K562 (cell line): Measurements from ENCODE around the gene CEBPZ. TPM values are rescaled to one million over a fixed set of nuclear protein-coding genes. Genes with fewer than 3 reads are reported as not detected.
"Not testable (repeated sequence)": the region's sequence is repeated elsewhere in the genome, so short reads cannot be mapped to it uniquely, and the experiment has no call there.

ENCODE experiments used
- ATAC-seq: fragments of 200-7000 bp; cut with Tn5 transposase; 3 replicates; pipeline ENCODE4 v1.9.1; 2020; ENCODE audit warnings: moderate library complexity
- BruUV-seq: library from RNA; stranded (reverse); fragments of 400-500 nt; replicated peaks from 2 replicates; lab custom pipeline; 2021; lab: Mats Ljungman, UMichigan
- CTCF ChIA-PET: fragments of 300-600 bp; formaldehyde crosslinking; extraction: SDS; loops from one replicate; lab custom pipeline; 2021; ENCODE audit warnings: low intra/inter-chr PET ratio; lab: Yijun Ruan, JAX
- POLR2A ChIA-PET: fragments of 300-600, 350-650 bp; sonication (Branson Sonifier 250); formaldehyde crosslinking; extraction: SDS; loops from one replicate; lab custom pipeline; 2021; ENCODE audit warnings: antibody characterized with exemption, inconsistent platforms; lab: Yijun Ruan, JAX
- DNase-seq, 4 experiments: peaks; one replicate each; pipeline versions ENCODE4 v3.0.0 to v3.0.0-alpha.2; 2011 to 2018; ENCODE audit warnings: low spot score in 3 of 4, mixed read lengths in 3 of 4; ENCODE audit errors: extremely low read depth in 1 of 4
- FAIRE-seq: peaks from 2 replicates; lab custom pipeline; 2011; peaks lifted over from hg19 to GRCh38; lab: Jason Lieb, UNC
- H2AFZ ChIP-seq: 2 replicates; pipeline ENCODE4 v1.6.0; 2011; ENCODE audit warnings: low read depth, low read length, control low read depth, inconsistent platforms
- H3K27ac ChIP-seq: fragments of 200-600 bp; 3 replicates; pipeline ENCODE4 v1.8.0; 2011; ENCODE audit warnings: low read depth, mild to moderate bottlenecking, control low read depth, inconsistent platforms, low read length, moderate library complexity, mixed read lengths; ENCODE audit errors: extremely low read depth
- H3K27me3 ChIP-seq, 2 experiments: fragments of 300-600 bp in 1 of 2; 2 replicates in 1 of 2; 3 replicates in 1 of 2; pipeline versions ENCODE4 v1.6.0 to v1.8.0; 2011; ENCODE audit warnings: inconsistent platforms in 2 of 2, low read length in 2 of 2, mild to moderate bottlenecking in 1 of 2, mixed read lengths in 1 of 2, moderate library complexity in 1 of 2; ENCODE audit not compliant: control insufficient read depth in 2 of 2, insufficient read depth in 2 of 2
- H3K36me3 ChIP-seq: fragments of 300-600 bp; 3 replicates; pipeline ENCODE4 v1.8.0; 2011; ENCODE audit warnings: mild to moderate bottlenecking, low read length, inconsistent platforms; ENCODE audit not compliant: control insufficient read depth, insufficient read depth
- H3K4me1 ChIP-seq, 2 experiments: fragments of 200-600 bp in 1 of 2; replicated peaks in 1 of 2; 2 replicates in 1 of 2; 3 replicates in 1 of 2; pipeline versions ENCODE4 v1.5.1 to v1.8.0; 2011; ENCODE audit warnings: inconsistent platforms in 2 of 2, low read length in 2 of 2, mild to moderate bottlenecking in 1 of 2, mixed read lengths in 1 of 2, moderate library complexity in 1 of 2; ENCODE audit not compliant: control insufficient read depth in 2 of 2, insufficient read depth in 2 of 2
- H3K4me2 ChIP-seq: 2 replicates; pipeline ENCODE4 v1.6.1; 2011; ENCODE audit warnings: low read length, control low read depth, inconsistent platforms, mixed read lengths; ENCODE audit not compliant: insufficient read depth
- H3K4me3 ChIP-seq: fragments of 200-600 bp; sonication (generic), shearing (Covaris generic); 2 replicates; pipeline ENCODE4 v1.5.1; 2016; ENCODE audit warnings: control low read depth, inconsistent platforms
- H3K79me2 ChIP-seq: fragments of 200-600 bp; 3 replicates; pipeline ENCODE4 v1.8.0; 2011; ENCODE audit warnings: low read length, inconsistent platforms; ENCODE audit not compliant: control insufficient read depth, insufficient read depth
- H3K9ac ChIP-seq, 2 experiments: 2 replicates each; pipeline versions ENCODE4 v1.6.0 to v1.6.1; 2011; ENCODE audit warnings: low read depth in 2 of 2, low read length in 2 of 2, control low read depth in 1 of 2, inconsistent platforms in 1 of 2, mild to moderate bottlenecking in 1 of 2, mixed read lengths in 1 of 2; ENCODE audit not compliant: insufficient read depth in 1 of 2
- H3K9me1 ChIP-seq: one replicate; pipeline ENCODE4 v1.6.0; 2011; ENCODE audit warnings: inconsistent platforms, mild to moderate bottlenecking, low read length, moderate library complexity; ENCODE audit not compliant: control insufficient read depth, insufficient read depth
- H3K9me3 ChIP-seq: replicated peaks from 2 replicates; pipeline ENCODE4 v1.5.1; 2011; ENCODE audit warnings: low read depth, low read length, inconsistent platforms; ENCODE audit not compliant: control insufficient read depth, insufficient read depth
- H4K20me1 ChIP-seq: replicated peaks from 2 replicates; pipeline ENCODE4 v1.6.1; 2011; ENCODE audit warnings: low read length, inconsistent platforms, mixed read lengths; ENCODE audit not compliant: control insufficient read depth, insufficient read depth
- BCOR ChIP-seq: fragments of 450-650 bp; IDR thresholded peaks from 2 replicates; pipeline ENCODE4 v1.6.1; 2016
- DPF2 ChIP-seq: fragments of 450-650 bp; IDR thresholded peaks from 2 replicates; pipeline ENCODE4 v1.6.1; 2016
- MBD1 ChIP-seq: fragments of 250-450 bp; sonication (Bioruptor Pico); IDR thresholded peaks from 2 replicates; pipeline ENCODE4 v1.8.0; 2022; ENCODE audit warnings: inconsistent platforms
- THRAP3 ChIP-seq: fragments of 450-650 bp; IDR thresholded peaks from 2 replicates; pipeline ENCODE4 v1.6.1; 2016; ENCODE audit warnings: mild to moderate bottlenecking, inconsistent platforms, borderline replicate concordance
- XRCC5 ChIP-seq: fragments of 200-400 bp; formaldehyde crosslinking; IDR thresholded peaks from 2 replicates; pipeline ENCODE4 v1.6.1; 2017; ENCODE audit warnings: low read depth, mild to moderate bottlenecking, low read length
- WGBS: fragments of 100-300 bp; shearing (Covaris generic); methylation state at CpG from one replicate; pipeline ENCODE4 v1.1.6; 2016; ENCODE audit warnings: low coverage, mixed read lengths; ENCODE audit not compliant: insufficient coverage; ENCODE audit errors: missing lambda C conversion rate; 5-methylcytosine and 5-hydroxymethylcytosine counted together
- in situ Hi-C: fragments of 300-500 bp; cut with MboI; formaldehyde crosslinking; loops from 4 replicates; pipeline ENCODE4 v1.15.0; 2018; ENCODE audit warnings: inconsistent platforms, mixed read lengths
- intact Hi-C: fragments of 100-400 bp; cut with micrococcal nuclease; formaldehyde crosslinking; loops from 2 replicates; pipeline ENCODE4 v1.14.2; 2022
- polyA plus RNA-seq, 8 experiments: library from polyadenylated mRNA; depleted of rRNA in 4 of 8; stranded (reverse) in 5 of 8; unstranded in 3 of 8; fragments of >200 nt; fragmentation: Nextera tagmentation in 2 of 8; fragmentation: Illumina TruSeq in 1 of 8; extraction: Ambion mirVana in 2 of 8; extraction: Trizol in 1 of 8; gene quantifications; 2 replicates each; pipeline versions ENCODE4 v1.2.1 to v1.2.3, GENCODE V29; 2011 to 2014; ENCODE audit warnings: inconsistent platforms in 1 of 8, missing spikeins in 1 of 8
- total RNA-seq, 7 experiments: library from RNA; depleted of rRNA in 6 of 7; stranded (reverse); fragments of >200 nt in 6 of 7; fragmentation: Illumina TruSeq in 2 of 7; extraction: Trizol in 2 of 7; gene quantifications; 2 replicates each; pipeline versions ENCODE4 v1.2.1 to v1.2.3, GENCODE V29; 2011 to 2021; ENCODE audit warnings: low replicate concordance in 1 of 7
- TF ChIP-seq, protein P1 (sequence below): sonication (generic); formaldehyde crosslinking; IDR thresholded peaks from 2 replicates; pipeline ENCODE4 v1.8.1; 2023; ENCODE audit warnings: mild to moderate bottlenecking, missing genetic modification reagents

Gene CEBPZ
- total and polyA plus RNA-seq, 9 of the 15 experiments (the other 6 are each of a cell fraction or from before 2014, with no cell fraction given): 49.7 to 160 (median 82.8) TPM

DNA sequence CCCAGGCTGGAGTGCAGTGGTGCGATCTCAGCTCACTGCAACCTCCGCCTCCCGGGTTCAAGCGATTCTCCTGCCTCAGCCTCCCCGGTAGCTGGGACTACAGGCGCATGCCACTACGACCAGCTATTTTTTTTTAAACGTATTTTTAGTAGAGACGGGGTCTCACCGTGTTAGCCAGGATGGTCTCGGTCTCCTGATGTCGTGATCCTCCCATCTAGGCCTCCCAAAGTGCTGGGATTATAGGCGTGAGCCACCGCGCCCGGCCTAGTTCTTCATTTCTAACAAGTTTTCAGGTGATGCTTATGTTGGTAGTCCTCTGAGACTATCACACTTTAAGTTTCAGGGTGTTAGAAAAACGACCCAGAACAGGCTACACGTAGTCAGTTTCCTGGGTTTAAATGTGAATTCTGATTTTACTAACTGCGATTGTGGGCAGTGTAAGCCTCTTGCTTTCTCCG lies 35.5 kb downstream of the CEBPZ start:
- POLR2A ChIA-PET: interaction anchor here (0.7 kb wide), 1 partner anchor 229 kb away, joined by 3 read pairs; the partner anchor contains the start of gene STRN
- Histone ChIP-seq H3K27ac (peak overlapping the region; percentile 84), H3K4me3 (peak overlapping the region; percentile 61), H3K79me2 (peaks cover 45% of the 10 kb centered on the region), H2AFZ (peak overlapping the region; percentile 98), H3K36me3 (peaks cover 22% of the 10 kb centered on the region; the same call in 1 of the 3 replicates), H3K9ac (peak overlapping the region in 1 of 2 experiments; percentile 74; a peak in 2 of 4 replicates), H3K4me1 (peaks cover 3 to 19% of the 10 kb centered on the region in 2 experiments; a peak in 3 of 5 replicates), H3K4me2 (peak overlapping the region; percentile 85)
- H3K9me3 ChIP-seq, H3K9me1 ChIP-seq, H3K27me3 ChIP-seq, ATAC-seq, DNase-seq, in situ Hi-C loops, H4K20me1 ChIP-seq, BruUV-seq, intact Hi-C loops, FAIRE-seq, CTCF ChIA-PET: not testable (repeated sequence)
- TF ChIP-seq THRAP3 (0 out of 2 replicates have a peak, but pooled peaks have one; percentile 41), BCOR (0 out of 2 replicates have a peak, but pooled peaks have one; percentile 9), DPF2 (0 out of 2 replicates have a peak, but pooled peaks have one; percentile 37), MBD1 (CRISPR knock-in tag) (peak; percentile 97), XRCC5 (0 out of 2 replicates have a peak, but pooled peaks have one; percentile 9)
- TF ChIP-seq, protein P1, sequence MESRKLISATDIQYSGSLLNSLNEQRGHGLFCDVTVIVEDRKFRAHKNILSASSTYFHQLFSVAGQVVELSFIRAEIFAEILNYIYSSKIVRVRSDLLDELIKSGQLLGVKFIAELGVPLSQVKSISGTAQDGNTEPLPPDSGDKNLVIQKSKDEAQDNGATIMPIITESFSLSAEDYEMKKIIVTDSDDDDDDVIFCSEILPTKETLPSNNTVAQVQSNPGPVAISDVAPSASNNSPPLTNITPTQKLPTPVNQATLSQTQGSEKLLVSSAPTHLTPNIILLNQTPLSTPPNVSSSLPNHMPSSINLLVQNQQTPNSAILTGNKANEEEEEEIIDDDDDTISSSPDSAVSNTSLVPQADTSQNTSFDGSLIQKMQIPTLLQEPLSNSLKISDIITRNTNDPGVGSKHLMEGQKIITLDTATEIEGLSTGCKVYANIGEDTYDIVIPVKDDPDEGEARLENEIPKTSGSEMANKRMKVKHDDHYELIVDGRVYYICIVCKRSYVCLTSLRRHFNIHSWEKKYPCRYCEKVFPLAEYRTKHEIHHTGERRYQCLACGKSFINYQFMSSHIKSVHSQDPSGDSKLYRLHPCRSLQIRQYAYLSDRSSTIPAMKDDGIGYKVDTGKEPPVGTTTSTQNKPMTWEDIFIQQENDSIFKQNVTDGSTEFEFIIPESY (CRISPR knock-in tag): peak; percentile 55
- 76% methylated on average over 19 of the region's 20 CpGs for WGBS
